Esophagus muscularis mucosa (tissue), 4 donors: ENCODE measurements around the gene RANBP3.

Source experiments
- CTCF ChIP-seq, 3 experiments: fragments of 200-600 bp in 2 of 3; fragments of 450-650 bp in 1 of 3; sonication (generic) in 2 of 3; IDR thresholded peaks; one replicate each; pipeline ENCODE4 v1.5.1; 2017 to 2019; ENCODE audit warnings: antibody characterized with exemption in 3 of 3, mild to moderate bottlenecking in 2 of 3, moderate library complexity in 1 of 3
- EP300 ChIP-seq: sonication (generic); formaldehyde crosslinking; IDR thresholded peaks from one replicate; pipeline ENCODE4 v1.6.1; 2017; ENCODE audit warnings: antibody characterized with exemption
- POLR2A ChIP-seq: fragments of 450-650 bp; IDR thresholded peaks from one replicate; pipeline ENCODE4 v1.6.1; 2017; ENCODE audit warnings: antibody characterized with exemption, moderate library complexity, mild to moderate bottlenecking, low read depth
- POLR2AphosphoS5 ChIP-seq, 2 donors: sonication (generic); formaldehyde crosslinking; IDR thresholded peaks; one replicate each; pipeline ENCODE4 v1.6.1; 2017; ENCODE audit warnings: antibody characterized with exemption in 2 of 2

DNA sequence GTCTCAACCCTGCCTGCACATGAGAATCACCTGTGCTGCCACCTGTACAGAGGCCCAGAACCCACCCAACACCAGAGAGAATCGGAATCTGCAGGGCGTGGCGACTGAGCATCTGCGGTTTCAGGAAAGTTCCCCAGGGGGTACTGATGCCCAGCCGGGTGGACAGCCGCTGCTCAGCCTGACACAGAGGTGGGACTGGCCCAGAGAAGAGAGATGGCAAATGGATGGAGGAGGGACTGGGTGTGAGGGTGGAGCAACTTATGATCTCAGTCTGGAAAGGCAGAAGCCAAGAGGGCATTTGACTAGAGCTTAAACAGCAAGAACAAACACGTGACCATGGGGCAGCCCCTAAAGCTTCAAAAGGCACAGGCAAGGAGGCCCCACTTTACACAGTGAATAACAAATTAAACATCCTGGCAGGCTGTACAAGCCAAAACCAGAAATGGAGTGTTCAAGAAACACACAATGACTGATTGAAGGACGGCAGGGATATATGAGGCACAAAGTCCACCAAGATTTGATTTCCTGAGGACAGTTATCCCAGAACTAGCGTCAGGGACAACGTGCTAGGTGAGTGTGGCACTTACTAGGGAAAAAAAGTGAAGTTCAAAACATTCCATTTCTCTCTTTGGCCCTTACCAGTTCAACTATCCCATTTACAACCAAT lies 3.1 kb downstream of the RANBP3 start:
- TF ChIP-seq CTCF (IDR thresholded peaks at IDR 0.05), result no peak
- TF ChIP-seq POLR2AphosphoS5 (IDR thresholded peaks at IDR 0.05), result no peak
- no peak for TF ChIP-seq EP300
- TF ChIP-seq POLR2A, result no peak
